NCI-H69 (cell line): Measurements from ENCODE around the gene ASB3.
"Not testable (repeated sequence)": the region's sequence is repeated elsewhere in the genome, so short reads cannot be mapped to it uniquely, and the experiment has no call there.

Source experiments
- DNase-seq: peaks from one replicate; lab custom pipeline; 2025; lab: John Stamatoyannopoulos, UW

ASB3 gene

DNA sequence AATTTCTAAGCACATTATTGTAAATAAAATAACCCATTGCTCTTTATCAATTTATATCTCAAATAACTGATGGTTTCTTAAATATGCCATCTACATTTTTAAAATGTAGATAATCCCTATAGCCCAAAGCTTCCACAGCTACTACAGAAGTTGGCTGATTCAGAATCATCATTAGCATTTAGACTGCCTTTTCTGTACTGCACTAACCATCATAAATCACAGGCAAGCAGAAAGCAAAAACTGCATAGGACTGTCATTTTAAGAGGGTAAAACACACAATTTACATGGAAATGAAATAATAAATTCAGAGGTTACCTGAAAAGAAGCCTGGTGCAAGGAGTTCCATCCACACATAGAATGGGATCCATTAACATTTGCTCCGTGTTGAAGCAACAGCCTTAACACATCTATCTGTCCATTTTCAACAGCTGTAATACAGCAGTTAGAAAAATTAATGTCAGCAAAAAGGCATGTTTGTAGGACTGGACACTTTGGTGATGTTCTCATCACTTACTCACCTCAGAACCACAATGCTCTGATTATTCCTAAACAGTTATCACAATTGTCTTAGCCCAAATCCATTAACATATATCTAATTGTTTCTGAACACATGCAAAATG is 57.5 kb downstream of the ASB3 start:
- DNase-seq = no peak

DNA sequence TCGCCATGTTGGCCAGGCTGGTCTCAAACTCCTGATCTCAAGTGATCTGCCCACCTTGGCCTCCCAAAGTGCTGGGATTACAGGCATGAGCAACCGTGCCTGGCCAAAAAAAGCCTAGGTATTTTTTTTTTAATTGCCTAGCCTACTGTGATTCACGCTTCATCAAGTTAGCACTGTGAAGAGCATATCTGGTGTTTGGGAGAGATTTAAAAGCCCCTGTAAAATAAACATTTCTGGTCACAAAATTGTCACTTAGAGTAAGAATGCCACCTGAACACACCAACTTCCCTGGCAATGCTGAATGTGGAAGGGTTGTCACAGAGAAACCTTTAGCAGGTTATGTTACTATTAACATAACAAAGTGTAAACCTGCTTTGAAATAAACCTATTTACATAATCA is 58.8 kb downstream of the ASB3 start:
- DNase-seq = peak; percentile 100

DNA sequence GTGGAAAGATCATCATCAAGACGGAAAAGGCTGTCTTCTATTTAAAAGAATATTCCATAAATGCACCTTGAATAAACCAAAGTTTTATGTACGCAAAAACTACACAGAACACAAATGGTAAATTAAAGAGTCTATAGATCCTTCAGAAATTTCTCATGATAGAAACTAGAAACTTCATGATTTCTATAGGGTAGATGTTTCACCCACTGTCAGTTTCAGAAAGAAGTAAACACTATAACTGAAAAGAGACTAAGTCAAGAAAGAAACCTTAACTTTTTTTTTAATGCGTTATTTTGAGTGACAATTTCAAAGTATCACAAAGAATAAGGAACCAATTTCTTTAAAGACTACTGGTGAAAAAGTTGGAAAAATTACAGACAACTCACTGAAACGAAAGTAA is 61.1 kb downstream of the ASB3 start:
- no peak for DNase-seq

DNA sequence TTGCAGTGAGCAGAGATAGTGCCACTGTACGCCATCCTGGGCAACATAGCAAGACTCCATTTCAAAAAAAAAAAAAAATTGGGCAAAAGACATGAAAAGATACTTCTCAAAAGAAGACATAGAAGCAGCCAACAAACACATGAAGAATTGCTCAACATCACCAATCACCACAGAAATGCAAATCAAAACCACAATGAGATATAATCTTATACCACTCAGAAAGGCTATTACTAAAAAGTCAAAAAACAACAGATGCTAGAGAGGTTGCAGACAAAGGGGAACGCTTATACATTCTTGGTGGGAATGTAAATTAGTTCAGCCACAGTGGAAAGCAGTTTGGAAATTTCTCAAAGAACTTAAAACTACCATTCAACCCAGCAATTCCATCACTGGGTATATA is 62.2 kb downstream of the ASB3 start:
- no peak for DNase-seq

DNA sequence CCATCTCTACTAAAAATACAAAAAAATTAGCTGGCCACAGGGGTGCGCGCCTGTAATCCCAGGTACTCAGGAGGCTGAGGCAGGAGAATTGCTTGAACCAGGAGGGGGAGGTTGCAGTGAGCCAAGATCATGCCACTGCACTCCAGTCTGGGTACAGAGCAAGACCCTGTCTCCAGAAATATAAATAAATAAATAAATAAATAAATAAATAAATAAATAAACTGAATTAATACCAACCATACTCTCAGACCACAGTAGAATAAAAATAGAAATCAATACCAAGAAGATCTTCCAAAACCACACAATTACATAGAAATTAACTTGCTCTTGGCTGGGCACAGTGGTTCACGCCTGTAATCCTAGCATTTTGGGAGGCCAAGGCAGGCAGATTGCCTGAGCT is 65.8 kb downstream of the ASB3 start:
- DNase-seq = not testable (repeated sequence)

DNA sequence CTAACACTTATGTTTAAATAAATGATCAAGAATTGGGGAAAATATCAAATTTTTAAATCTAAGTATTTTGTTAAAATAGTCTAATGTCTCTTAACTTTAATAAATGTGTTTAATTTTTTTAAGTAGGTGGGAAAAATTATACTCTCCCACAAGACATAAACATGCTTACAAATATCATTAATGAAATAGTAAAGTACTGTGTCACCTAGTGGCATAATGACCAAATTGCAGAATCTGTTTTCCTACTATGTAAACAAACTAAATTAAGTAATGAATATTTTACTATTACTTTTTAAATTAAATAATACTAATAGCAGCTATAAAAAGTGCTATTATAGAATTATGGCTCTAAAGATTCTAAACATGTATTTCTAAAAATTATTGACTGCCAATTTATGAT is 71.2 kb downstream of the ASB3 start:
- peak; percentile 100 for DNase-seq

DNA sequence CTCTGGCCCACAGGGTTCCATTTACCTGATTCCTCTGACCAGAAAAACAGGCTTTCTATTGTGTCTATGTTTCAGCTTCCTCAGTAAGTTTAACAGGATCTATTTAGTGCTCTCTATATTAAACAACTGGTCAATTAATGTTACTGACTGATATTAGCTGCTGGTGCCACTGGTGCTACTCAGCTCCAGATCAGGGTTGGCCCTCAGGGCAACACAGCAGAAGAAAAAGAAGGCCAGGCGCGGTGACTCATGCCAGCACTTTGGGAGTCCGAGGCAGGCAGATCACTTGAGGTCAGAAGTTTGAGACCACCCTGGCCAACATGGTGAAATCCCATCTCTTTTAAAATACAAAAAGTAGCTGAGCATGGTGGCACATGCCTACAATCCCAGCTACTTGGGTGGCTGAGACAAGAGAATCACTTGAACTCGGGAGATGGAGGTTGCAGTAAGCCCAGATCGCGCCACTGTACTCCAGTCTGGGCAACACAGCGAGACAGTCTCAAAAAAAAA is 75.4 kb downstream of the ASB3 start:
- no peak for DNase-seq

DNA sequence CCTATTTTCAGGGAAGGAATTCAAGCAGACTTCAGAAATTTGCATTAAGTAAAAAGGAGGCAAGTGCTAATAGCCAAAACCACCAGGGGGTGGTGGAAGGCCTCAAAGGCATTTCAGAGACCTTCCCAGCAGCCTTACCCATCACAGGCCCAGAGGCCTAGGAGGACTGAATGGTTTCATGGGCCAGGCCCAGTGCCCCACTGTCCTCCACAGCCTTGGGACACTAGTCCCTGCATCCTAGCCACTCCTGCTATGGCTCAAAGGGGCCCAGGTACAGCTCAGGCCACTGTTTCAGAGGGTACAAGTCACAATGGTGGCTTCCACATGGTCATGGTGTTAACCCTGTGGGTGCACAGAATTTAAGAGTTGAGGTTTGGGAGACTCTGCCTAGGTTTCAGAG is 77.8 kb downstream of the ASB3 start:
- DNase-seq = no peak

DNA sequence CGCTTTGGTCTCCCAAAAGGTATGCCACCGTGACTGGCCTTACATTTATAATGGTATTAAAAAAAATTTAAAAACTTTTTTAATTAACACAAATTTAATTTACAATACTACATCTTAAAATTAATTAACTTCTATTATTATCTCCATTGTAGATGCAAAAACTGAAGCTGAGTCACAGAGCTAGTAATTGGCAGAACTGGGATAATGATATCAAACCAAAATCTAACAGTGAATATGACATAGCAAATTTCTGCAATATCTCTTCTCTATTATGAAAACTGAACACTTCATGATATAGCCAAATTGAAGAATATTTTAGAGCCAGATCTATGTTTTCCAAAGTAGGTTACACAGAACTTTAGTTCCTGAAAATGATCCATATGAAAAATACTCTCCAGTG is 85.5 kb downstream of the ASB3 start:
- DNase-seq = no peak

DNA sequence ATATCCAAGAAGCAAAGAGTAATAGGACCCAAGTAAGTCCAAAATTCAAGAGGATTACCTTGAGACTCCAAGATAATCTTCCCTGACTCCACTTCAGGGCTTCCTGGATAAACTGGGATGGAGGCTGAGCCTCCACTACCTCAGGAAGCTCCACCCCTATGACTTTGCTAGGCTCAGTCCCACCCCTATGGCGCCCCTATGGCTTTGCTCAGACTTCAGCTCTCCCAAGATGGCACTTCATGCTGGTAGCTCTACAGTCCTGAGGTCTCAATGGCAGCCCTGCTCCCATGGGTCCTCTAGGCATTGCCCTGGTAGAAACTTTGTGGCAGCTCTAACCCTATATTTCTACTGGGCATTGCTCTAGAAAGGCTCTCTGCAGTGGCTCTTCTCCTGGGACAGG is 89.1 kb downstream of the ASB3 start:
- no peak for DNase-seq

DNA sequence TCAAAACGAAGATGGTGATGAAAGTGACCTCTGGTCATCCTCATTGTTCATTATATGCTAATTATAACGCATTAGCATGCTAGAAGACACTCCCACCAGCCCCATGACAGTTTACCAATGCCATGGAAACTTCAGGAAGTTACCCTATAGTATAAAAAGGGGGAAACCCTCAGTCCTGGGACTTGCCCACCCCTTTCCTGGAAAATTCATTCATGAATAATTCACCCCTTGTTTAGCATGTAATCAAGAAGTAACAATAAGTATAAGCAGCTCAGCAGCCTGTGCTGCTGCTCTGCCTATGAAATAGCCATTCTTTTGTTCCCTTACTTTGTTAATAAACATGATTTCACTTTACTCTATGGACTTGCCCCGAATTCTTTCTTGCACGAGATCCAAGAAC is 89.7 kb downstream of the ASB3 start:
- DNase-seq = no peak

DNA sequence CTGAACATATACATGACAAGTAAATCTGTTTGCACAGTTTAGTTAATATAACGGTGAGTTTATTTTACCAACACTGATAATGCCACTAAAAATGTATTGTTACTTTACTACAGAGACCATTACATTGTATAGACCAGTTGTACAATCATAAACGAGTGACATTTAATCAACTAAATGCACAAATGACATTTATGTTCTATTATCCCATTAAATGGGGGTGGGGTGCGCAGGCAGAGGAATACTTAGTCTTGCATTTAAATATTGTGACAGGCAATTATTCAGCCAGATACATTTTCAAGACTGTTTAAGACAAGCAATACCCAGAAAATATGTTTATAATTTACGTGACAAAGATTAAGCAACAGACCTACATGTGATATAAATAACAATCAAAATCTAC is 91.2 kb downstream of the ASB3 start:
- DNase-seq = no peak

DNA sequence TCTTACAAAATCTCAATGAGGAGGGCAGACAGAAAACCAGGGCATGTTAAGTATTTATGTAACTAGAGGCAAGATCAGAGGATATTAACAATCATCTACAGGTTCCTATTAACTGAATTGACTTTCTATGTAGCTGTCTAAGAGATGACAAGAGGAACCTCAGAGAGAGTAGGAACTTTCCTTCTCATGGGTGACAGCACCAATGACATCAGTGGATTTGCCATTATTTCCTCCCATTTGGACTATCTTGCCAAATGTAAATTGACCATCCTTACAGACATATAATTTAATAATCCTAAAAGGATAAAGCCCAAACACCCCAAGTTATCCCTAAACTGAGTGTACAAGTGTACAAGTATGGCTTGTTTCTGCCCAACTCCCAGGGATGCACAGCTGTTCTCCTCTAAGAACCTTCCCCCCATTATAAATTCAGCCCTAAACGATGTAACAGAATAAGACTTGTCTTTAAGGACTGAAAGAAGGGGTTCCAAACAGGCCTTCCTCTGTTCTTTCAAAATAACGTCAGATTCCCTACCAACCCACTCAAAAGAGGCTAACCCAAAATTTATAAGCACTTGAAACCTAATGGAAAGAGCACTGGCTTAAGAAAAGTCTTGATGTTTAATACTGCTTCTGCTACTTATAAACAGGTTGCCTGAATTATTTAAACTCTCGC is 92.5 kb downstream of the ASB3 start:
- DNase-seq = no peak

DNA sequence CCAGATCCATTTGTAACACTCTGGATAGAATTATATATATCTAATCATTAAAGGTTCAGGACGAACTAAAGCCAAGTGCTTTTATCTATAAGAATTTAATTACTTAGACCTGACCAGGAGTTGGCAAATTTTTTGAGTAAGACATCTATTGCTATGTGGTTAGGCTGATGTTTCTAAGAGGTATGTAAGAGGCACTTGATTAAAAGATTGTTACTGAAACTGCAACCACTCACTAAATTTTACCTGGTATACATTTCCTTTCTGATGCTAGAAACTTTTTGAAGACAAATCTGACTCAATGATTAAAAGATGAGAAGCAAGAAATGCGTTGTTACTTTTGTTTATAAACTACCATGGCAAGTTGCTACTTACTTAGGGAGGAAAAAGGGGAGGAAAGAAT is 95.9 kb downstream of the ASB3 start:
- DNase-seq = no peak

DNA sequence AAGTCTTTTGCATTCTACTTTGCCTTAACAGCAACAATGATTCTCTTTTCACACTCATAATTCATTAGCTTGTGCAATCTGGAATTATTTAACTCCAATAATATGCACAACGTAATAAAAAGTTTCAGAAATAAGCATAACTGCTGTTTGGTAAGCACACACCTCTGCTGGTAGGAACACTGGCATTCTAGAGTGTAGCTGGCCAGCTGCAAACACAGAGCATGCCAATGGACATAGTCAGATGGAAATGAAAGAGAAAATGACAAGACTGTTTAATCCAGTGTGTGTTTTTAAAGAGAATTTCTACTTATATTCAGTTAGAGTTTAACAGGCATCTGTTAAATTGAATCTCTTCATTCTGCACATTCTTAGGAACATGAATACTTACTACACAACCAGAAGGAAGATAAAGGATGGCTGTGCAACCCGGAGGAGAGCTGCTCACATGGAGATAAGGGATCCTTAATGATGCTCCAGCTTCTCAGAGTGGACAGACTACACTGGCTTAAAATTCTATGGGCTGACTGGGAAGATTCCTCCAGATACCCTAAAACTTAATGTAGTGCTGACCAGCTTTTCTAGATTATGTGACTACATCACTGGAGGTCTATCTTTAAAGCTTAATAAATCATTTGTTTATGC is 113.8 kb downstream of the ASB3 start:
- DNase-seq = no peak

DNA sequence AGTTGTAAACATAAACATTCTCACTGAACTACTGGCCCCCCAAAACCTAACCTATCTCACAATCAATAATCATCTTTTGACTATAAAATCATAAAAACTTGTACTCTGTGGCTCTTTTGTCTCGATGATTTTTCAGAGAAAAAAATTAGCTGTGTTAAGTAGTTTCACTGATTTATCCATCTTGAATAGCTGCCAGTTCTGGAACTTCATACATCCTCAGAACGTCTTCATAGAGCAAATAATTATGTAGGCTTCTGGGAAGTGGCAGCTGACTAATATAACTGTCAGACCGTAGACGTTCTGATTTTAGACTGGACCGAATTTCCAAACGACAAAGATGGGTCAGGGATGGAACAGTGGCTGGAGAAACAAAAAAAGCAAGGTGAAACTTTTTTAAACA is 116.4 kb downstream of the ASB3 start:
- peak; percentile 100 for DNase-seq

DNA sequence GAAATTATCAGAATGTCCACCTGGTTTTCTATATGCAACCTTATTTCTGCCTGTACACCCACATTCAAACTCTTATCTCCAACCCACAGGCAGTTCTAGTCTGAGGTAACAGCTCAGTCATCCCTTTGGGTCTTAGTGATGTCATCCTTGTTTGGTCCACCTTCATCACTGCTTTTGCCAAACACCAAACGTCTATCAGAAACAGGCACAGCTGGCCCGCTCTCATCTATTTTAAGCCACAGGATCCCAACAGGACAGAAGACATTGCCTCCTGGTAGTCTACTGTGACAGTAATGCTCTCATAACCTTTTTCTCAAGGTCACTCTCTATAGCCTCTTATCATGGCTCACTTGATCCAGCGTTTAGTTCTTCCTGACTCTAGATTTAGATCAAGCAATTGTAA is 118.1 kb downstream of the ASB3 start:
- no peak for DNase-seq

DNA sequence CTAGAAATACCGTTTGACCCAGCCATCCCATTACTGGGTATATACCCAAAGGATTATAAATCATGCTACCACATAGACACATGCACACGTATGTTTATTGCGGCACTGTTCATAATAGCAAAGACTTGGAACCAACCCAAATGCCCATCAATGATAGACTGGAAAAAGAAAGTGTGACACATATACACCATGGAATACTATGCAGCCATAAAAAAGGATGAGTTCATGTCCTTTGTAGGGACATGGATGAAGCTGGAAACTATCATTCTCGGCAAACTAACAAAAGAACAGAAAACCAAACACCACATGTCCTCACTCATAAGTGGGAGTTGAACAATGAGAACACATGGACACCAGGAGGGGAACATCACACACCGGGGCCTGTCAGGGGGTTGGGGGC is 119.6 kb downstream of the ASB3 start:
- DNase-seq = not testable (repeated sequence)

DNA sequence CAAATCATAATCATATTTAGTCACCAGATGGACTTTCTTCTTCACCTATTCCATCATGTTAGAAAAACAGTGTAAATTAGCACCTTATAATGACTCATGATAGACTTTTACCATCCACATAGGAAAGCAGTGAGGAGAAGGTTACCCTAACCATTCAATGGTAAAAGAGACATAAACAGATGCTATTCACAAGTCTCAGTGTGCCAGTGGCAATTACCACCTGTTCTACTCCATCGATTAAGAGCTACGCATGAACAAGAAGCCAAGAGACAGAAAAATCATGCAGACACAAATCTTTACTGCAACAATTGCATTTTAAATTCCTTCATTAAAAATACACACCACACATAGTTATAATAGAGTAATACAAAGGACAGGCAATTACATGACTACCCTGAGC is 125.9 kb downstream of the ASB3 start:
- DNase-seq = peak; percentile 100

DNA sequence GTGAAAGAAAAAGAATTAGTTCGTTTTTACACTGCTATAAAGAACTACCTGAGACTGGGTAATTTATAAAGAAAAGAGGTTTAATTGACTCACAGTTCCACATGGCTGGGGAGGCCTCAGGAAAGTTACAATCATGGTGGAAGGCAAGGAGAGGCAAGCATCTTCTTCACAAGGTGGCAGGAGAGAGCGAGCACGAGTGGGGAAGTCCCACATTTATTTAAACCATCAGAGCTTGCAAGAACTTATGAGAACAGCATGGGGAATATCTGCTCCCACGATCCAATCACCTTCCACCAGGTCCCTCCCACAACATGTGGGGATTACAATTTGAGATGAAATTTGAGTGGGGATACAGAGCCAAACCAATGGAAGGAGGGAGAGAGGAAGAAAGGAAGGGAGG is 128.3 kb downstream of the ASB3 start:
- peak; percentile 100 for DNase-seq

DNA sequence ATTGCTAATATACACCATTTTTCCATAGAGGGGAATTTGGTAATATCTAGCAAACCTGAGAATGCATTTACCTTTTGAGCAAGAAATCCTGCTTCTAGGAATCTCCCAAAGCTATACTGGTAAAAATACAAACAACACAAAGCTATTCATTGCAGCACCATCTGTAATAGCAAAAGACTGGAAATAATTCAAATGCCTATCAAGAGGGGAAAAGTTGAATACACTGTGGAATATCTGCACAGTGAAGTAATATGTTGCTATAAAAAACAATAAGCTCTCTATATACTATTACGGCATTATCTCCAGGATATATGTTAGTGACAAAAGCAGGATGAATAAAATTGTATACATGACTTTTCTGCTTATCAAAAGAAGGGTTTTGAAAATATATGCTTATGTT is 131.5 kb downstream of the ASB3 start:
- DNase-seq = no peak

DNA sequence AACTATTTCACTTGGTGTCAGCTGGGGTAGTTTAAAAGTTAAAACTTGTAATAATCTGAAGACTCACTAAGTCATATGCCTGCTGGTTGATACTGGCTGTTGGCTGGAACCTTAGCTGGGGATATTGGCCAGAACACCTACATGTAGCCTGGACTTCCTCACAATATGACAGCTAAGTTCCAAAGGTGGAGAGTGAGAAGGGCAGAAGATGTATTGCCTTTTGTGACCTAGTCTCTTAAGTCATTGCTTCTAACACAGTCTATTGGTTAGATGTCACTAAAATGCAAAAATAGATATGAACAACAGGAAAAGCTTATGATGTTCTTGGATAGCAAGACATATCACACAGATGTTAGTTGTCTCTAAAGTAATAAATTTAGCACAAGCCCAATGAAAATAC is 132.4 kb downstream of the ASB3 start:
- no peak for DNase-seq

DNA sequence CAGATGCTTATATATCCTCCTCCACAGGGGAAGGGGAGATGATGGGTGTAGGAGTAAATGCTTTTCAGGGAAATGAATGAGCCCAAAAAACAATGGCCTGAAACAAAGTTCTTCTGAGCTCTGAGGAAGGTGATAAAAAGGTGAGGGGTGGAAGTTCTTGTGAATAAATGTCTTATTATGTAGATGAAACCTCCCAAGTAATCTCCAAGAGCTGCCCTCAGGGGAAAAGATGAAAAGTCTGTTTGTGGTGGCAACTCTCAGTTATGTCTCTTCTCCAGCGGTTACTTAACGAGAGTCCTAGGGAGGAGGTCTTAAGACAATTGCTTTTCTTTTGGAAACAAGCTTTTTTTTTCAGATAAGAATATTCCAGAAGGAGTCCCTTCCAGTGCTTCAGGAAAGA is 134.6 kb downstream of the ASB3 start:
- no peak for DNase-seq

DNA sequence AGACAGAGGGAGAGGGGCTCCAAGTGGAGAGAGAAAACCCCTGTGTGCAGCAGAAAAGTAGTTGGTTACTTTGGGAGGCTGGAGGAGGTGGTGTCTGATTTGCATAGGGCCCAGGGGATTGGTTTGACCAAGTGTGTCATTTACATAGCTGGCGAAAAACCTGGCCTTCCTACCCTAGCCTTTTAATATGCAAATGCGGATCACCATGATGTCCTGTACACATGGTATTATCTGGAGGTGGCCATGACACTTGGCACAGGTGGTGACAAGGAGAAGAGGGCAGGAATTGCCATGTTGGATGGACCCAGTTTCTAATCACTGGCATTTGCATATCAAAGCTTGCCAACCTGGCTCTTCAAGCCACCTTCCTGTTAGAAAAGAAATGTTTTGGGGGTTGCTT is 140.0 kb downstream of the ASB3 start:
- DNase-seq = peak; percentile 100
